GM19193 (cell line): ENCODE measurements around the gene SKA2.

ENCODE experiments used
- POLR2A ChIP-seq: IDR thresholded peaks from 4 replicates; pipeline ENCODE4 v1.6.1; 2011; ENCODE audit not compliant: insufficient read depth, insufficient read length; ENCODE audit errors: extremely low read depth

Gene SKA2

GRCh38 chr17:59124665-59125064, 30.3 kb downstream of the SKA2 start:
- TF ChIP-seq POLR2A = no peak

DNA sequence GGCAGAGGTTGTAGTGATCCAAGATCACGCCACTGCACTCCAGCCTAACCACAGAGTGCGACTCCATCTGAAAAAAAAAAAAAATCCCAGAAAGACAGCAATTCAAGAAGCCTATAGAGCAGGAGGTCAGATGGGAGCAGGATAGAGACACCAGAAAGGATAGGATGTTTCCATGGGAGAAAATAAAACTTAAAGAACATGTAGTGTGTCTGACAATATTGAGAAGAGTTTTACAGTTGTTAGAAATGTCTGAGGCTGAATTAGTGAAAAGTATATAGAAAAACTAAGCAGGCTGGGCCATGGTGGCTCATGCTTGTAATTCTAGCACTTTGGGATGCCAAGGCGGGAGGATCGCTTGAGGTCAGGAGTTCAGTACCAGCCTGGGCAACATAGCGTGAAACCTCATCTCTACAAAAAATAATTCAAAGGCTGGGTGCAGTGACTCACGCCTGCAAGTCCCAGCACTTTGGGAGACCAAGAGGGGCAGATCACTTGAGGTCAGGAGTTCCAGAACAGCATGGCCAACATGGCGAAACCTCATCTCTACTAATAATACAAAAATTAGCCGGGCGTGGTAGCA, 33.0 kb downstream of the SKA2 start:
- TF ChIP-seq POLR2A = no peak

GRCh38 chr17:59115474-59115873, 39.5 kb downstream of the SKA2 start:
- no peak for TF ChIP-seq POLR2A

DNA sequence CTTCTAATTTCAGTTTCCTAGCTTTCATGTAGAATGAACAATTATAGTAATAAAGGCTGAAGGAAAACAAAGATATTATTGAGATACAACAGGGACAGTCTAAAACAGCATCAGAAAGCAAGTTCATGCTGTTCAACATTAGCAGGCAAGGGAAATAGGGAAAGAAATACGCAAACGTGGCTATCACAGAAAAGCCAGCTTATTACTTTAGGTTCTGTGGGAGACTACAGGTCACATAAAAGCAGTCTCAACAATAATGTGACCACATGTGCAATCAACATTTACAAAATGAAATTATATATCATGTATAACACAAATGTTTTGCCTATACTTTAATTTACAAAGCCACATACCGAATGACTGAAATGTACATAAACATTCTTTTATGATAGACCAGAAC, 43.4 kb downstream of the SKA2 start:
- no peak for TF ChIP-seq POLR2A

DNA sequence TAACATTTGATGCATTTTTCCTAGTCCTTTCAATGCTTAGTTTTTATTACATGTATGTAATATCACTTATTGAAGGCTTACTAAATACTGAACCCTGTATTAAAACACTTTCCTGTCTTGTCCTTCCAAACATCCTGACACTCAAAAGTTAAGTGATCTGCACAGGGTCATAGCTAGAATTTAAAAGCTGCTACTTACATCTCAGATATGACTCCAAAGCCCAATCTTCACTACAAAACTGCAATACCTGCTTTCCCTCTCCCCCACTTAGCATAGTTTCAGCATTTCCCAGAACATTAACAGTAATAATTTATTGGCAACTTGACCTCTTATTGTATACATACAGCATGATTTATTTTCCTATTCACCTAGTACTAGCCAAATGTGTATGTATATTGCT, 44.0 kb downstream of the SKA2 start:
- no peak for TF ChIP-seq POLR2A

DNA sequence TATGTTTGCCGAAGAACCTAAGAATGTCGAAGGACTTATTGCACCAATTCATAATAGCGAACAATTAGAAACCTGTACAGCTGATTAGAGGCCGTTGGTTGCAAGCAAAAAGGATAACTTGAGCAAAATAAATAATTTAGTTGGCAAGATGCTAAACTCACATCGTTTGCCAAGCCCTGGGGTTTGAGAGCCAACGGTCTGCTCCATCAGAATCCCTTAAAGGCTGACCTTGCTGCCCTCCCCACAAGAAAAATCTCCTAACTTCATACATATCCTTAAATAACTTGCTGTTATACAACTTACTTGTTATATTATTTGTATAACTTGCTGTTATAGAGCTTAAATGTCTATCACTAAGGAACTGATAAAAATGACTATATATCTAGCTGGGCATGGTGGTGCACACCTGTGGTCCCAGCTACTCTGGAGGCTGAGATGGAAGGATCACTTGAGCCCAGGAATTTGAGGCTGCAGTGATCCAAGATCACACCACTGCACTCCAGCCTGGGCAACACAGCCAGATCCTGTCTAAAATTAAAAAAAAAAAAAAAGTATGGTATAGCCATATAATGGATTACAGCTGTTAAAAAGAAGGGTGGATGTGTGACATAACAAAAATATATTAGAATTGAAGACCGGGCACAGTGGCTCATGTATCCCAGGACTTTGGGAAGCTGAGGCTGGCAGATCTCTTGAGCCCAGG, 46.4 kb downstream of the SKA2 start:
- no peak for TF ChIP-seq POLR2A

DNA sequence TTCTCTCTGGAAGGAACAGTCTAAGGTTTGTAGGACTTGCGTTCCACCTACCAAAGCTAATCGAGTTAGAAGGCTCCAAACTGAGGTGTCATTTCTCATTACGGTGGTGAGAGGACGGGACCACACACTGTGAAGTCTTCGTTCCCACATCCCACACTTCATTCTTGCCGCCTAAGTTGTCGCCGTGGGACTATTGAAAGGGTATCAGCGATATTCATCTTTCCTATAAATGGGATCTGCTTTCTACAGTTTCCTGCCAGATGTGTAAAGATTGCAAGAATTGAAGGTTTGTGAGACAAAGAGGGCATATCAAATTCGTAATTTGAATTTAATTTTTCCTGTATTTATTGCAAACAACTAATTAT, 47.7 kb downstream of the SKA2 start:
- TF ChIP-seq POLR2A = no peak

DNA sequence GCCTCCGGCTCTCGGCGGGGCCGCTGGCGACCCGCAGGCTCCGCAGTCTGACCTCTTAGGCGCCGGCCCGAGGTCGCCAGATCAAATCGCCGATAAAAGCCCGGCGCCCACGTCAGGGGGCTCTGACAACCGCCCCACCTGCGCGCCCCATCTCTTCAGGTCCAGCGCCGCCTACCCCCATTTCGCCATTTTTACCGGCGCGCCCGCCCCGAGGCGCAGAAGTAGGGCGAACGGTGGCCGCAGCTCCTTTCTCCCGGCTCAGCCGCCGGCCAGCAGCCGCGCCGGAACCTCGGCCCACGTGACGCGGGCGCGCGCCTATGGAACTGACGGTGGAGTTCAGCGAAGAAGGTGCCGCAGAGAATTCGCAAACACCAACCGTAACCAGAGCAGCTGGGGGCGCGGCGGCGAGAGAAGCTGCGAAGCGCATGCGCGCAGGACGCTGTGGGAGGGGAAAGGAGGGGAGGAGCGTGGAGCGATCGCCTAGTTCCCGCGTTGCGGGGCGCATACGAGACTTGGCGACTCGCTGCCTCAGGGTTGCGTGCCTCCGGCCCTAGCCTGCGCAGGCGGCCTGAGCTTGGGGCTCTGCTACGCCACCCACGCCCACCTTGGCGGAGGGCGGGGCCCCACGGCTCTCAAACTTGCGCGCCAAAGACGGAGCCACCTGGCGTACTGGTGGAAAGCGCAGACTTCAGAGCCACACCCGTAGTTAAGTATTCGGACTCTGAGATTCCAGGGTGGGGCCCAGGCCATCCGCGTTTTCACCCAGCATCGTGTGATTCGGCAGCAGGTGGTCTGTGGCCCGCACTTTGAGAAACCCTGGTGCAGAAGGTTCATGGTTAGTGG, 48.3 kb downstream of the SKA2 start, which contains the start of gene TRIM37:
Gene TRIM37 (minus strand): TSS at position 418 of the 843 bp plus-strand sequence. CDS start 419 bp downstream, outside the sequence.
- peak; percentile 84 for TF ChIP-seq POLR2A

DNA sequence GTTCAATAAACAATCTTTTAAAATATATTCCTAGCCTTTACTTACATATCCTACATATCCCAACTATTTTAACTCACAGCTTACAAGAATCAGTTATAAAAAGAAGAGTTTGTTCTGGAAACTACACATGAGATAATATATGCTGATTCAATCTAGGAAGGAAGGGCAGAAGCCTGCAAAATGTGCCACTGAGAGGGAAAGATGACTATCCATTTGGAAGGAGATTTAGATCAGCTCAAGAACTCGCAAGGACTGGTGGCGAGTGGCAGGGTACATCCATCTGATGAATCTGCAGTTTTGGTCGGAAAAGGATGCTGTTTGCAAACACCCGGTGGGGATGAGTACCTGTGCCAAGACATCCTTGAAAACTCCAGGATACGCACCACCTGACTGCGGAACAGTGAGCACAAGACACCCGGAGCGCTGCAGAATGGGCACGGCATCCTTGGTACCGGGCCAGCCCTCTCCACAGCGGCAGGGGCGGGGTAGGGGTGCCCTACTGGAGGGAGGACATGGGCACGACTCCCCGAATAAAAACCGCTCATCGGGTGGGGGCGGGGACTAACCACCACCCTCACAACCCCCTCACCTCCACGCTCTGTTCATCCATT, 49.0 kb downstream of the SKA2 start:
- no peak for TF ChIP-seq POLR2A

- no peak for TF ChIP-seq POLR2A
Observed at GRCh38 chr17:59101178-59101577, 53.8 kb downstream of the SKA2 start.

- no peak for TF ChIP-seq POLR2A
Observed at GRCh38 chr17:59097876-59098275, 57.1 kb downstream of the SKA2 start.

GRCh38 chr17:59094861-59095530, 60.0 kb downstream of the SKA2 start:
- no peak for TF ChIP-seq POLR2A

- no peak for TF ChIP-seq POLR2A
Observed at GRCh38 chr17:59093702-59094231, 61.2 kb downstream of the SKA2 start.

- TF ChIP-seq POLR2A = no peak
Observed at GRCh38 chr17:59093145-59093701, 61.8 kb downstream of the SKA2 start.
